Epithelial cell of proximal tubule (primary cell): ENCODE results near the gene CYTH1. TPM values are rescaled to one million over a fixed set of nuclear protein-coding genes. Genes with fewer than 3 reads are reported as not detected.
"Not testable (repeated sequence)": the region's sequence is repeated elsewhere in the genome, so short reads cannot be mapped to it uniquely, and the experiment has no call there.

ENCODE experiments used
- DNase-seq: peaks from one replicate; pipeline ENCODE4 v3.0.0-alpha.2; 2011; ENCODE audit warnings: low read depth
- H3K4me3 ChIP-seq: 2 replicates; pipeline ENCODE4 v1.5.1; 2011; ENCODE audit warnings: low read depth, mild to moderate bottlenecking, low read length
- total RNA-seq: library from RNA; depleted of rRNA; stranded (reverse); fragments of >200 nt; gene quantifications from 2 replicates; pipeline ENCODE4 v1.2.3, GENCODE V29; 2015
- TF ChIP-seq, protein P1 (sequence below): conservative IDR thresholded peaks from 2 replicates; pipeline ENCODE4 v1.5.1; 2012; ENCODE audit warnings: low read depth, mild to moderate bottlenecking, low read length

CYTH1 gene
- total RNA-seq, 1 donor from 2014 or later: 16.8 TPM

DNA sequence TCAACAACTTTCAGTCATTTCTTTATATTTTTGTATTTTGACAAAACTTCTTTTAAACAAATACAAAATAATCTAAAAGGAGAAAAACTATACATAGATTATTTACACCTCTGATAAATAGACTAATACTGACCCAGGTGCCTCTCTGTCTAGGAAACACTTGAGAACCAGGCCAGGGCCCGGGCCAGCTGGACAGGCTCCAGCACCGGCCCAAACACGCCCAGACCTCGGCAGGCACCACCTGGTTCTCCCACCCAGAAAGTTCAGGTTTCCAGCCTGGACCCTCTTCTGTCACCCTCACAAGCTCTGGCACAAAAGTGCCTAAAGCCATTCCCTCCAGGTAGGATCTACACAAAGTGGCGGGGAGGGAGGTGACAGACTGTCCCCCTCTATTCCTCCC is 107.9 kb downstream of the CYTH1 start:
- H3K4me3 ChIP-seq: no peak overlapping the region
- TF ChIP-seq, protein P1, sequence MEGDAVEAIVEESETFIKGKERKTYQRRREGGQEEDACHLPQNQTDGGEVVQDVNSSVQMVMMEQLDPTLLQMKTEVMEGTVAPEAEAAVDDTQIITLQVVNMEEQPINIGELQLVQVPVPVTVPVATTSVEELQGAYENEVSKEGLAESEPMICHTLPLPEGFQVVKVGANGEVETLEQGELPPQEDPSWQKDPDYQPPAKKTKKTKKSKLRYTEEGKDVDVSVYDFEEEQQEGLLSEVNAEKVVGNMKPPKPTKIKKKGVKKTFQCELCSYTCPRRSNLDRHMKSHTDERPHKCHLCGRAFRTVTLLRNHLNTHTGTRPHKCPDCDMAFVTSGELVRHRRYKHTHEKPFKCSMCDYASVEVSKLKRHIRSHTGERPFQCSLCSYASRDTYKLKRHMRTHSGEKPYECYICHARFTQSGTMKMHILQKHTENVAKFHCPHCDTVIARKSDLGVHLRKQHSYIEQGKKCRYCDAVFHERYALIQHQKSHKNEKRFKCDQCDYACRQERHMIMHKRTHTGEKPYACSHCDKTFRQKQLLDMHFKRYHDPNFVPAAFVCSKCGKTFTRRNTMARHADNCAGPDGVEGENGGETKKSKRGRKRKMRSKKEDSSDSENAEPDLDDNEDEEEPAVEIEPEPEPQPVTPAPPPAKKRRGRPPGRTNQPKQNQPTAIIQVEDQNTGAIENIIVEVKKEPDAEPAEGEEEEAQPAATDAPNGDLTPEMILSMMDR: no peak
- no peak for DNase-seq

DNA sequence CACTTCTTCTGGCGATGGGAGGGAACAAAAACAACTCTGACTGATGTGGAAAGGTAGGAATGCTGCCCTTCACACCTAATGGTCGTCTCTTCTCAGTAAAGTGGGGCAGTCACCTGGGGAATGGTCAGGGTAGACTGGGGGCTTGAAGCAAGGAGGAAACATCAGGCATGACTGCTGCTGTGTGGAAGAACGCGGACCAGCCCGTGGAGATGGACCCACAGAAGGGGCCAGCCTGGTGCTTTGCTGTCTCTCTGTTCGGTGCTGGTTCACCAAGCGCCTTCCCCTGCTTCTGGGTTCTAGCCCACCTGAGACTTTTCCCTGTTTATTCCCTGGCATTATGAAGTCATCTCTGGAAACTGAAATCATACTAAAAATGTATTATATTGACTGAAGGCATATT is 108.7 kb downstream of the CYTH1 start:
- DNase-seq: no peak
- no peak overlapping the region for H3K4me3 ChIP-seq
- TF ChIP-seq, protein P1: no peak

DNA sequence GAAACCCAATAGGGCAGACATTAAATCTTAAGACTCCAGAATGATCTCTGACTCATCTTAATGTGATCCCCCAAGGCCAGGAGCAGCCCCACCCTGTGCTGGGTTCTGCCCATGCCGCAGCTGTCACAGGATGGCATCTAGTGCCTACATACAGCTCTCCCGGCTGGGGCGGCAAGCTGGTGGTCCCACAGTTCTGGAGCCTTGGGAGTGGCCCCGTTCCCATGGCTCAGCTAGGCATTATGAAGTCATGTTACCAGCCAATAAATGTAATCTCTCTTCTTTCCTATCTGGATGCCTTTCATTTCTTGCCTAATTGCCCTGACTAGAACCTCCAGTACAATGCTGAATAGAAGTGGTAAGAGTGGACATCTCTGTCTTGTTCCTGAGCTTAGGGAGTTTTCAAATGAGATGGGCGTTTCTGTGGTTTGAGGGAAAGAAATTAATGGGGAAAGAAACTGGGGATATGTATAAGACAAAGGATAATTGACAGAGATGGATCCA is 109.2 kb downstream of the CYTH1 start:
- no peak for DNase-seq
- H3K4me3 ChIP-seq: no peak overlapping the region
- TF ChIP-seq, protein P1: no peak

DNA sequence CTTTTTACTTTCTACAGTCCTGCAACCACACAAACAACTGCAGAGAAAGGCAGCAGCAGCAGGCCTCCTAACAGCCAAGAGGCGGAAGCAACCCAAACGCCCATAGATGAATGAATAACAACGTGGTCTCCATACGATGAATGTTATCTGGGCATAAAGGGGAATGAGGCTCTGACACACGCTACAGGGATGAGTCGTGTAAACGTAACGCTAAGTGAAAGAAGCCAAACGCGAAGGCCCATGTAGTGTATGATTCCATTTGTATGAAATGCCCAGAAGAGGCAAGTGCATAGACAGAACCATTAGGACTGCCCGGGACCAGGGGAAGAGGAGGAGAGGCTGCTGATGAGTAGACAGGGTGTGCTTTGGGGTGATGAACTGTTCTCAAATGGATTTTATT is 110.1 kb downstream of the CYTH1 start:
- TF ChIP-seq, protein P1: no peak
- no peak overlapping the region for H3K4me3 ChIP-seq
- DNase-seq: no peak

DNA sequence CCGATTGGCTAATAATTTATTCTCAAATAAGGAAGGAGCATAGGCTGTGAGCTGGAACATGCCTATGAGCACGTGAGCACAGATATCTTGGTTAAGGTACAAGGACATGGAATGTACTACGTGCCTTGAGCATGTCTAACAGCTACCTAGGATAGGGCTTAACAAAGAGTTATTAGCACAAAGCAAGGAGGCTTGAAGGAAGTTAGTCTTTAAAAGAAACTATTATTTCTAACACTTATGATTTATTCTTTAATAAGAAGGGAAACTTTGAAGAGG is 110.4 kb downstream of the CYTH1 start:
- not testable (repeated sequence) for DNase-seq, H3K4me3 ChIP-seq

DNA sequence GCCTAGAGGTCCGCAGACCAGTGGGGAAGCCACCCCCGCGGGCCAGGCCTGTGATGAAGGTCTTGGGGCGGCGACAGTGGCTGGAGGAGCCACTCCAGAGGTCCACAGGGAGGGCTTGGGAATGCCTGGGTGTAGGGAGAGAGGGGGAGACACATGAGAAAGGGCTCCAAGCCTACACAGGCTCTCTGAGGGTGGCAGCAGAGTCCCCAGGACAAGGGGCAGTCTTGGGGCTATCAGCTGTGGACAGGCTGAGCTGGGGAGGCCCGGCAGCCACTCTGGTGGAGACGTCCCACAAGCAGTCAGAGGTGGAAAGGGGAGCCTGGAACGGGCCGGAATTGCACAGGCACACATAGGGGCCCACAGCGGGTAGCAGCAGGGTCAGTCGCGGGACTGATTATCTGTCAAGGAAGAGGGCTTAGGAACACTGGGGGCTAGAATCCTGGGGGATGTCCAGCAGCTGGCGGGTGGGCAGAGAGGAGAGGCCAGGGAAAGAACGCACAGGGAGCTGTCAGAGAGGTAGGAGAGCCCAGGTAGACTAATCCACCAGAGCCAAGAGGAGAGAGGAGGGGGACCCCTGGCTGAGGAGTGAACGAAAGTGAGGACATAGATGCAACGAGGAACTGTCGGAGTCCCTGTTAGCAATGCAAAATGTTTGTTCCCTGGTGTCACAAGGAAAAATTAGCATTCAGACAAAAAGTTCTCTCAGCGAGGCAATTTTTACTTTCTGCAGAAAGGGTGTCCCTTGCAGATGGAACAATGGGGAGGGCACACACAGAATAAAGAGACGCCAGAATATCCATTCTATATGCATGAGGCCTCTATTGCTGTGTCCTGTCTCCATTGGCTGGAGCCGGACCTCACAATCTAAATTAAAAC is 111.0 kb downstream of the CYTH1 start:
- H3K4me3 ChIP-seq: no peak overlapping the region
- TF ChIP-seq, protein P1: no peak
- DNase-seq: no peak

DNA sequence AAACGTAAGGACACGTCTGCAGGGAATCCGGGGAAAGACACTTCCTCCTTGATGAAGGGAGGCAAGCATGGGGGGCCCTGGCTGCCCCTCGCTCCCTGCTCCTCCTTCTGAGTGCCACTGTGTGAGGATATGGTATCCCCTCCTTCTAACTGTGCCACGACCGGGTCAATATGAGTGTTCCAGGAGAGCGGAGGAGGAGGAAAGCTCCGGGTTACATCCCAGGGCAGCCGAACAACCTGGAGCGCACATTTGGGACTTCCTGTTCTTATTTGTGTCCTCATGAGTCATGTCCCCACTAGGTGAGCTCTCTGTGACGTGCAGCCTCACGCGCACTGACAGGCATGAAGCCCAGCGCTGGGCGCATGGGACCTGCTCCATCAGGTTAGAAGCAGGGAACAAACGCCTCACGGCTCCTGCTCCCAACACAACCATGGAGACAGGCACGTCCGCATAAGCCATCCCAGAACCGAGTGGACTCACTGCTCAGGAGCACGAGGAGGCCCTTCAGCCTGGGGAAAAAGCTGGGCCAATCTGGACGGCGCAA is 112.0 kb downstream of the CYTH1 start:
- no peak overlapping the region for H3K4me3 ChIP-seq
- TF ChIP-seq, protein P1: no peak
- DNase-seq: no peak
